ENCODE measurements around the gene PRTFDC1. TPM values are rescaled to one million over a fixed set of nuclear protein-coding genes. Genes with fewer than 3 reads are reported as not detected.
"Not testable (repeated sequence)": the region's sequence is repeated elsewhere in the genome, so short reads cannot be mapped to it uniquely, and the experiment has no call there.

PRTFDC1 gene
- total RNA-seq, 2 experiments from 2014 or later: 2.2 to 2.7 TPM

GRCh38 chr10:24961582-24961981 lies 9.2 kb upstream of the PRTFDC1 start:
- Mint-ChIP-seq H3K4me1 (ENCODE audit: low read depth) (no peaks in the 10 kb centered on the region), H3K36me3 (ENCODE audit: low read depth) (no peaks in the 10 kb centered on the region), H3K27ac (no peak overlapping the region), H3K4me3 (no peak overlapping the region), H3K27me3 (no peaks in the 10 kb centered on the region), H3K9me3 (no peaks in the 10 kb centered on the region)
- CTCF ChIA-PET: no interaction called here
- intact Hi-C loops (cut with micrococcal nuclease): no loop called here
- DNase-seq (no peak), ATAC-seq (no peak)
- POLR2A ChIA-PET: interaction anchor here (0.6 kb wide), 1 partner anchor 14 kb away, joined by 3 read pairs; no protein-coding TSS in a partner anchor
- TF ChIP-seq CTCF (IDR thresholded peaks at IDR 0.05): no peak

- intact Hi-C loops (cut with micrococcal nuclease): no loop called here
- Mint-ChIP-seq H3K36me3 (ENCODE audit: low read depth) (no peaks in the 10 kb centered on the region), H3K4me1 (ENCODE audit: low read depth) (no peaks in the 10 kb centered on the region), H3K27me3 (no peaks in the 10 kb centered on the region), H3K27ac (no peak overlapping the region), H3K9me3 (no peaks in the 10 kb centered on the region), H3K4me3 (no peak overlapping the region)
- TF ChIP-seq CTCF (IDR thresholded peaks at IDR 0.05): no peak
- ChIA-PET POLR2A (interaction anchor here (0.6 kb wide), 1 partner anchor 36 kb away, joined by 3 read pairs; no protein-coding TSS in a partner anchor), CTCF (no interaction called here)
- ATAC-seq: no peak
- DNase-seq: no peak
These were observed 7.0 kb upstream of the PRTFDC1 start for GRCh38 chr10:24959382-24959730.

GRCh38 chr10:24958721-24959381 lies 6.4 kb upstream of the PRTFDC1 start:
- H3K4me3 Mint-ChIP-seq: no peak overlapping the region
- no peak for ATAC-seq
- no peak overlapping the region for H3K27ac Mint-ChIP-seq
- no peak for TF ChIP-seq CTCF (IDR thresholded peaks at IDR 0.05)
- no peaks in the 10 kb centered on the region for H3K36me3 Mint-ChIP-seq (ENCODE audit: low read depth)
- H3K4me1 Mint-ChIP-seq (ENCODE audit: low read depth): no peaks in the 10 kb centered on the region
- CTCF ChIA-PET: no interaction called here
- DNase-seq: no peak
- intact Hi-C loops (cut with micrococcal nuclease): no loop called here
- H3K9me3 Mint-ChIP-seq: no peaks in the 10 kb centered on the region
- H3K27me3 Mint-ChIP-seq: no peaks in the 10 kb centered on the region
- POLR2A ChIA-PET: interaction anchor here (0.6 kb wide), 1 partner anchor 35 kb away, joined by 3 read pairs; no protein-coding TSS in a partner anchor

GRCh38 chr10:24958091-24958720 lies 5.8 kb upstream of the PRTFDC1 start:
- CTCF ChIA-PET: no interaction called here
- intact Hi-C loops (cut with micrococcal nuclease): no loop called here
- H3K36me3 Mint-ChIP-seq (ENCODE audit: low read depth): no peaks in the 10 kb centered on the region
- POLR2A ChIA-PET: no interaction called here
- peaks cover 5% of the 10 kb centered on the region for H3K4me1 Mint-ChIP-seq (ENCODE audit: low read depth)
- no peak overlapping the region for H3K4me3 Mint-ChIP-seq
- ATAC-seq (no peak), DNase-seq (no peak)
- no peaks in the 10 kb centered on the region for H3K9me3 Mint-ChIP-seq
- H3K27me3 Mint-ChIP-seq: no peaks in the 10 kb centered on the region
- no peak for TF ChIP-seq CTCF (IDR thresholded peaks at IDR 0.05)
- no peak overlapping the region for H3K27ac Mint-ChIP-seq

- H3K36me3 Mint-ChIP-seq (ENCODE audit: low read depth); DNase-seq; H3K4me1 Mint-ChIP-seq (ENCODE audit: low read depth); H3K4me3 Mint-ChIP-seq; intact Hi-C loops (cut with micrococcal nuclease); H3K27me3 Mint-ChIP-seq; H3K27ac Mint-ChIP-seq; H3K9me3 Mint-ChIP-seq; CTCF ChIA-PET; POLR2A ChIA-PET; ATAC-seq: not testable (repeated sequence)
These were observed 5.2 kb upstream of the PRTFDC1 start for GRCh38 chr10:24957624-24958051.

Measured in activated CD8-positive, alpha-beta T cell treated with anti-CD3 and anti-CD28 coated beads for 36 hours (primary cell).